Pons (tissue), 1 donor: ENCODE measurements around the gene SLC7A6.

Experiments
- DNase-seq: peaks from one replicate; pipeline ENCODE4 v3.0.0-alpha.2; 2016; ENCODE audit warnings: low spot score

SLC7A6 gene

GRCh38 chr16:68346892-68347480 lies 82.7 kb downstream of the SLC7A6 start:
- no peak for DNase-seq

DNA sequence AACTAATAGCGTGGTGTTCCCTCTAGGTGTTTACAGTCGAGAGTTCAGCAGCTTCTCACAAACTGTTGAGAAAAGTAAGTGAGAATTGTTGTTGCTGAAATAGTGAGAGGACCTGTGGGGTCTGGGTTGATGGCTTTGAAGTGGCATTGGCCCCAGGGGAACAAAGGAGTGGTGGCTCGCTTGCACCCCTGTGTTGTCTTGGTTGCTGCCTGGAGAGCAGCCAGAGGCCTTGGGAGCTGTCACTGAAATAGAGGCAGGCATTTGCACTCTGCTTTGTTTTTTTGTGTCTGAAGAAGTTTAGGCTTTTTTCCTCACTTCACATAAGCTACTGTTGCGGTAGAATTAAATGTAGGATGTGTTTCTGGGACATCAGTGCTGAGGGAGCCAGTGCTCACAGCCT lies 83.3 kb downstream of the SLC7A6 start:
- DNase-seq, result no peak

DNA sequence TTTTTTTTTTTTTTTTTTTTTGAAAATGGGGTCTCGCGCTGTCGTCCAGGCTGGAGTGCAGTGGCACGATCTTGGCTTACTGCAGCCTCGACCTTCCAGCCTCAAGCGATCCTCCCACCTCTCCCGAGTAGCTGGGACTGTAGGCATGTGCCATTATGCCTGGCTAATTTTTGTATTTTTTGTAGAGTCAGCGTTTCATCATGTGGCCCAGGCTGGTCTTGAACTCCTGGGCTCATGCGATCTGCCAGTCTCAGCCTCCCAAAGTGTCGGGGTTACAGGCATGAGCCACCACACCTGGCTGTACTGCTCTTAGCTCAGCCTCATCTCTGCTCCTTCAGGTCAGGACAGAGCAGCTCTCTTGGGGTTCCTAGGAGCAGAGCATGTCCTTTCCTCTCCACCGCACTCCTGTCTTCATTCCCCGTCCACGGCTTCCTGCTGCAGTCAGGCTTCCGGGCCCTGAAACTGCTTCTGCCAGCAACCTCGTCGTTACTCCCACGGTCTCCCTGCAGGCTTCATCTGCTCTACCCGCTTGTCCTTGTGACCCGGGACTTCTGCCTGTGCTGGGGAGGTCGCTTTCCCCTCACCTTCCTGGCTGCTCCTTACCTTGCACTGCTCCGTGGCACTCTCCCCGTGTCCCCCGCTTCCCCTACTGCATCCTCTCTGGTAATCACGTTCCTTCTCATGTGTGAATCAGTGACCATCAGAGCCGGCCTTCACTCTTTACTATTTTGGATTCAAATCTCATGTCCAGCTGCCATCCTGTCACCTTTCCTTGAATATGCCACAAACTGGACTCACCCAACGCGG lies 84.5 kb downstream of the SLC7A6 start:
- no peak for DNase-seq

DNA sequence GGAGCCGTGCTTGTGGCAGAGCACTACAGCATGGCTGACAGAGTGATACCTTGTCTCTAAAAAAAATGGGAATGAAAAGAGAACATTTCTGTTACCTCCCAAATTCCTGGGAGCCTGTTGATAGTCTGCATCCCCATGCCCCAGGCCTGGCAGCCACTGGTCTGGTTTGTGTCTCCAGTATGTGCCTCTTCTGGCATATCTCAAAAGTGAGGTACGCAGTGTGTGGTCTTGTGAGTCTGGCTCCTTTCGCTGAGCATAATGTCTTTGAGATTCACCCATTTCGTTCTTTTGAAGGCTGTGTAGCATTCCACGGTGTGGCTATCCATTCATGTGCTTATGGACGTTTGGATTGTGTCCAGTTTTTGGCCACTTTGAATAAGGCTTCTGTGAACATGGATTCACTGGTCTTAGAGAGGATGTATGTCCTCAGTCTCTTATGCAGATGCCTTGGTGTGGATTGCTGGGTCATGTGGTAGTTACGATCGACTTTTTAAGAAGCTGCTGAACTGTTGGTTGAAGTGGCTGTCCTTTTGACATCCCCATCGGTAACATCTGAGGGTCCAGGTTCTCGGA lies 85.6 kb downstream of the SLC7A6 start:
- DNase-seq, result no peak

- no peak for DNase-seq
These were observed 86.6 kb downstream of the SLC7A6 start for GRCh38 chr16:68350813-68351350.
